GM19035 (cell line): ENCODE data around the gene SLC8B1.

ENCODE experiments used
- ATAC-seq: cut with Tn5 transposase; IDR thresholded peaks from one replicate; pipeline ENCODE4 v1.9.1; 2021; ENCODE audit not compliant: unreplicated experiment

SLC8B1 gene

GRCh38 chr12:113271853-113272561 lies 62.9 kb downstream of the SLC8B1 start:
- ATAC-seq = no peak

- ATAC-seq = no peak
Observed at GRCh38 chr12:113271466-113271852, 63.5 kb downstream of the SLC8B1 start.

GRCh38 chr12:113270709-113271009 lies 64.2 kb downstream of the SLC8B1 start:
- ATAC-seq = no peak

- no peak for ATAC-seq
Observed at GRCh38 chr12:113269257-113269943, 65.5 kb downstream of the SLC8B1 start.

GRCh38 chr12:113268621-113269020 lies 66.3 kb downstream of the SLC8B1 start:
- ATAC-seq = no peak

GRCh38 chr12:113268136-113268535 lies 66.8 kb downstream of the SLC8B1 start:
- no peak for ATAC-seq

- ATAC-seq = no peak
Observed at GRCh38 chr12:113267621-113268020, 67.3 kb downstream of the SLC8B1 start.

- ATAC-seq = no peak
Observed at GRCh38 chr12:113266106-113266895, 68.6 kb downstream of the SLC8B1 start.

- no peak for ATAC-seq
Observed at GRCh38 chr12:113263431-113263963, 71.4 kb downstream of the SLC8B1 start.

GRCh38 chr12:113262710-113263109 lies 72.2 kb downstream of the SLC8B1 start:
- ATAC-seq = no peak

- ATAC-seq = no peak
Observed at GRCh38 chr12:113261847-113262470, 73.0 kb downstream of the SLC8B1 start.

- no peak for ATAC-seq
Observed at GRCh38 chr12:113260636-113261300, 74.1 kb downstream of the SLC8B1 start.

- no peak for ATAC-seq
Observed at GRCh38 chr12:113260127-113260526, 74.8 kb downstream of the SLC8B1 start.

- ATAC-seq = no peak
Observed at GRCh38 chr12:113257564-113257963, 77.3 kb downstream of the SLC8B1 start.

GRCh38 chr12:113254298-113254697 lies 80.6 kb downstream of the SLC8B1 start:
- no peak for ATAC-seq

- ATAC-seq = no peak
Observed at GRCh38 chr12:113253532-113254285, 81.2 kb downstream of the SLC8B1 start.

- ATAC-seq = no peak
Observed at GRCh38 chr12:113252494-113252893, 82.4 kb downstream of the SLC8B1 start.

GRCh38 chr12:113251404-113252070 lies 83.4 kb downstream of the SLC8B1 start:
- ATAC-seq = no peak

GRCh38 chr12:113250045-113250444 lies 84.9 kb downstream of the SLC8B1 start:
- no peak for ATAC-seq

GRCh38 chr12:113249546-113249945 lies 85.4 kb downstream of the SLC8B1 start:
- no peak for ATAC-seq
